Fibroblast of lung (primary cell): ENCODE data around the gene GLB1L3. TPM values are rescaled to one million over a fixed set of nuclear protein-coding genes. Genes with fewer than 3 reads are reported as not detected.

Experiments
- DNase-seq, 2 donors: peaks; one replicate each; pipeline versions ENCODE4 v3.0.0 to v3.0.0-alpha.2; 2010; ENCODE audit warnings: low read depth in 2 of 2
- H2AFZ ChIP-seq: 2 replicates; pipeline ENCODE4 v1.5.1; 2012; ENCODE audit warnings: low read length, control low read depth, inconsistent platforms
- H3K27ac ChIP-seq: 2 replicates; pipeline ENCODE4 v1.5.1; 2011; ENCODE audit warnings: low read length, control low read depth; ENCODE audit not compliant: insufficient read depth
- H3K27me3 ChIP-seq: 2 replicates; pipeline ENCODE4 v1.5.1; 2011; ENCODE audit warnings: mild to moderate bottlenecking, low read length; ENCODE audit not compliant: control insufficient read depth, insufficient read depth
- H3K36me3 ChIP-seq: 2 replicates; pipeline ENCODE4 v1.5.1; 2011; ENCODE audit warnings: low read length; ENCODE audit not compliant: control insufficient read depth, insufficient read depth
- H3K4me1 ChIP-seq: 2 replicates; pipeline ENCODE4 v1.5.1; 2011; ENCODE audit warnings: low read length; ENCODE audit not compliant: control insufficient read depth, insufficient read depth; ENCODE audit errors: extremely low read depth
- H3K4me2 ChIP-seq: 2 replicates; pipeline ENCODE4 v1.5.1; 2011; ENCODE audit warnings: low read length, control low read depth; ENCODE audit not compliant: insufficient read depth; ENCODE audit errors: extremely low read depth
- H3K4me3 ChIP-seq, 4 experiments: fragments of 200-600 bp in 1 of 4; sonication (generic) in 1 of 4; replicated peaks in 1 of 4; 2 replicates each; pipeline ENCODE4 v1.5.1; 2011 to 2016; ENCODE audit warnings: low read length in 4 of 4, low read depth in 3 of 4, mild to moderate bottlenecking in 3 of 4, control low read depth in 2 of 4, inconsistent platforms in 1 of 4, mixed read lengths in 1 of 4; ENCODE audit not compliant: insufficient read depth in 1 of 4; ENCODE audit errors: control extremely low read depth in 1 of 4
- H3K79me2 ChIP-seq: 2 replicates; pipeline ENCODE4 v1.5.1; 2012; ENCODE audit warnings: mild to moderate bottlenecking, low read length, inconsistent platforms; ENCODE audit not compliant: control insufficient read depth, insufficient read depth
- H3K9ac ChIP-seq: 2 replicates; pipeline ENCODE4 v1.5.1; 2011; ENCODE audit warnings: mild to moderate bottlenecking, low read length, control low read depth; ENCODE audit not compliant: insufficient read depth
- H3K9me3 ChIP-seq: 2 replicates; pipeline ENCODE4 v1.5.1; 2012; ENCODE audit warnings: low read depth, low read length; ENCODE audit not compliant: control insufficient read depth, insufficient read depth
- H4K20me1 ChIP-seq: 2 replicates; pipeline ENCODE4 v1.5.1; 2011; ENCODE audit warnings: low read length; ENCODE audit not compliant: control insufficient read depth, insufficient read depth; ENCODE audit errors: extremely low read depth
- CTCF ChIP-seq, 2 donors: IDR thresholded peaks in 1 of 2; conservative IDR thresholded peaks in 1 of 2; 1 replicate in 1 of 2; 2 replicates in 1 of 2; pipeline ENCODE4 v1.5.1; 2011 to 2012; ENCODE audit warnings: low read length in 2 of 2, control low read depth in 1 of 2, inconsistent platforms in 1 of 2, low read depth in 1 of 2, mild to moderate bottlenecking in 1 of 2
- EZH2 ChIP-seq: IDR thresholded peaks from 2 replicates; pipeline ENCODE4 v1.5.1; 2012; ENCODE audit warnings: low read length, control low read depth, mild to moderate bottlenecking; ENCODE audit errors: missing control alignments
- polyA minus RNA-seq: library from RNA; depleted of rRNA, polyadenylated mRNA; stranded (reverse); fragments of >200 nt; gene quantifications from 2 replicates; pipeline ENCODE4 v1.2.3, GENCODE V29; 2011; ENCODE audit warnings: low replicate concordance
- polyA plus RNA-seq, 2 donors: library from polyadenylated mRNA; depleted of rRNA in 1 of 2; stranded (reverse) in 1 of 2; unstranded in 1 of 2; fragments of >200 nt; gene quantifications; 2 replicates each; pipeline ENCODE4 v1.2.1, GENCODE V29; 2011 to 2012; ENCODE audit warnings: missing spikeins in 1 of 2
- total RNA-seq: library from RNA; depleted of rRNA; stranded (reverse); fragments of >200 nt; gene quantifications from 2 replicates; pipeline ENCODE4 v1.2.1, GENCODE V29; 2014

Gene GLB1L3
- total RNA-seq (not detected in 2 replicates), polyA plus RNA-seq (not detected in 2 replicates), polyA minus RNA-seq (not detected in 2 replicates)
- polyA plus RNA-seq (2012), result not detected in 2 replicates

DNA sequence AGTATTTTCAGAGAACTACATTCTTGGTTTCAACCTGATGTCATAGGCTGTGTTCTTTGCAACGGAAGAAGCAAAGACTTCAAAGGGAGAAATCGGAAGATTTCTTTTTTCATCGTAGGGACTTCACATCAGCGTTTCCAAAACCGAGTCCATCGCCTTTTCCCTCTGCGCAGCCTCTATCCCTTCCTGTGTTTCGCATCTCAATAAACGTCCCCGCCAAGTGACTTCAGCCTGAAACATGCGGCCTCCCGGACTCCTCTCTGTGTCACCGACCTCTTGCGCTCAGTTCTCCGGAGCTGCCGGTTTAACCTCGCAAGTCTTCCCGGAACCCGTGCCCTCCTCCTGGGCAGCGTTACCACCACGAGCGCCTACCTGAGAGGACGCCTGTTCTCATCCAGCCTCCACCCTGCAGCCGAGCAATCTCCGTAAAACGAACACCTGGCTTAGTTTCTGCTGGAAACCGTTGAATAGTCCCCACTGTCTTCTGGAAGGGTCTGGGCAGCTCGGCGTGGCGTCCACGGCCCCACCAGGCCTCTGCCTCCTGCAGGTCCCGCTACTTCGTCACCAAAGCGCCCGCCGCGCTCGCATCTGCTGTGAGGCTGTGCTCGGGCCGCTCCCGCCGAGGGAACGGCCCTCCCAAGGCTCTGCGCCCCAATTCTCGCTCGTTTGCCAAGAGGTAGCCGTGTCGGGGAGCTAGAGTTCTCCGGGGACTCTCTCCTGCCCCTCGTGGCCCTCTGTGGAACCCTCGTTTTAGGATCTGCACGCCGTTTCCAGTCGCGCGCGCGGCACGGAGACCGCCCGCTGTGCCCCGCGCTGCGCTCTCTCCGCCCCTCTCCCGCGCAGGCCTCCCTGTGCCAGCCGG is at the start of gene GLB1L3:
GLB1L3 (plus strand) TSS at position 846 of the 862 bp plus-strand sequence. CDS start 362 bp downstream, outside the sequence.
- peak within 1 kb of the TSS; percentile 11 for H3K4me2 ChIP-seq
- peaks cover 52% of the 10 kb centered on the region for H3K27me3 ChIP-seq
- no peaks in the 10 kb centered on the region for H3K4me1 ChIP-seq
- TF ChIP-seq EZH2 (peak; percentile 70), CTCF (conservative IDR thresholded peaks at IDR 0.05 in 1 of 2, IDR thresholded peaks at IDR 0.05 in 1 of 2; ENCODE audit: low read depth in 1 of 2, low read length in 2 of 2) (peak; percentile 19 to 41)
- H3K27ac ChIP-seq, result no peak within 1 kb of the TSS
- no peaks in the 10 kb centered on the region for H3K9me3 ChIP-seq
- no peaks in the 10 kb centered on the region for H3K79me2 ChIP-seq
- DNase-seq, result peak; percentile 21 to 22
- peak within 1 kb of the TSS; percentile 7 for H2AFZ ChIP-seq
- no peaks in the 10 kb centered on the region for H4K20me1 ChIP-seq
- peak within 1 kb of the TSS in 3 of 4 experiments; percentile 26 to 36 (median 34) for H3K4me3 ChIP-seq
- no peaks in the 10 kb centered on the region for H3K36me3 ChIP-seq
- peak within 1 kb of the TSS; percentile 2 for H3K9ac ChIP-seq

- H3K9me3 ChIP-seq, result no peaks in the 10 kb centered on the region
- H3K27ac ChIP-seq, result no peak overlapping the region
- no peaks in the 10 kb centered on the region for H4K20me1 ChIP-seq
- H3K4me2 ChIP-seq, result peak overlapping the region; percentile 85
- peaks cover 73% of the 10 kb centered on the region for H3K79me2 ChIP-seq
- H3K4me3 ChIP-seq, result peak overlapping the region in 3 of 4 experiments; percentile 73 to 95 (median 78)
- H2AFZ ChIP-seq, result no peak overlapping the region
- no peaks in the 10 kb centered on the region for H3K36me3 ChIP-seq
- H3K27me3 ChIP-seq, result no peaks in the 10 kb centered on the region
- H3K9ac ChIP-seq, result no peak overlapping the region
- DNase-seq, result no peak
- peaks cover 4% of the 10 kb centered on the region for H3K4me1 ChIP-seq
- TF ChIP-seq EZH2, result no peak
- TF ChIP-seq CTCF (conservative IDR thresholded peaks at IDR 0.05 in 1 of 2, IDR thresholded peaks at IDR 0.05 in 1 of 2; ENCODE audit: low read depth in 1 of 2, low read length in 2 of 2), result no peak
These were observed 49.3 kb upstream of the GLB1L3 start for GRCh38 chr11:134226806-134227325.

DNA sequence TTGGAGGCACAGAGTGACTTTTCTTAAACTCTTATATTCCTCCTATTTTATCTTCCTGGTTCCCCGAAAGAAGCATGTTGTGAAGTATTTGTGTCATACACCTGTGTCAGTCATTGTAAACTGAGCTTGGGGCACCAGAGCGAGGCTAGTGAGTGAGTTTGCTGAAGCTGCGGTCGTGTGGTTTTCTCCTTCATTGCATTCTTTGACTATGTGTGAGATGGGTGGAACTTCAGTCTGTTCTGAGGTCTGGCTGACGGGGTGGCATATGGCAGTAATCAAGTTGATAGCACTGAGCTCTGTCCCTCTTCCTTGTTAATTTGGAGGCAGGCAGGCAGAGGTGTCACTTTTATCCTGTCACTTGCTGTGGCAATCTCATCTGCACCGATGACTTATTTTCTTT is 47.6 kb upstream of the GLB1L3 start:
- Histone ChIP-seq H3K4me1 (peaks cover 4% of the 10 kb centered on the region), H3K9ac (no peak overlapping the region), H3K27me3 (no peaks in the 10 kb centered on the region), H3K27ac (no peak overlapping the region), H3K4me3 (no peak overlapping the region), H3K79me2 (peaks cover 62% of the 10 kb centered on the region), H4K20me1 (no peaks in the 10 kb centered on the region), H3K4me2 (no peak overlapping the region), H3K9me3 (no peaks in the 10 kb centered on the region), H3K36me3 (no peaks in the 10 kb centered on the region), H2AFZ (no peak overlapping the region)
- TF ChIP-seq EZH2, result no peak
- TF ChIP-seq CTCF (conservative IDR thresholded peaks at IDR 0.05 in 1 of 2, IDR thresholded peaks at IDR 0.05 in 1 of 2; ENCODE audit: low read depth in 1 of 2, low read length in 2 of 2), result no peak
- peak in 1 of 2 donors; percentile 53 for DNase-seq
